HG03159 (cell line): Measurements from ENCODE around the gene SPRING1.
"Not testable (repeated sequence)": the region's sequence is repeated elsewhere in the genome, so short reads cannot be mapped to it uniquely, and the experiment has no call there.

ENCODE experiments used
- ATAC-seq: cut with Tn5 transposase; IDR thresholded peaks from one replicate; pipeline ENCODE4 v1.9.1; 2021; ENCODE audit warnings: mild to moderate bottlenecking, moderate library complexity; ENCODE audit not compliant: unreplicated experiment

SPRING1 gene

GRCh38 chr12:116742787-116743186 lies 4.9 kb upstream of the SPRING1 start:
- ATAC-seq, result not testable (repeated sequence)

- ATAC-seq, result no peak
Observed at GRCh38 chr12:116739381-116739887, 1.6 kb upstream of the SPRING1 start.

- ATAC-seq, result no peak
Observed at GRCh38 chr12:116736962-116737773, 701 bp downstream of the SPRING1 start.

- ATAC-seq, result no peak
Observed at GRCh38 chr12:116735951-116736599, 1.8 kb downstream of the SPRING1 start.

- no peak for ATAC-seq
Observed at GRCh38 chr12:116735084-116735483, 2.8 kb downstream of the SPRING1 start.

- no peak for ATAC-seq
Observed at GRCh38 chr12:116734156-116734768, 3.6 kb downstream of the SPRING1 start.

- no peak for ATAC-seq
Observed at GRCh38 chr12:116731801-116732200, 6.1 kb downstream of the SPRING1 start.

GRCh38 chr12:116727891-116728290 lies 10.0 kb downstream of the SPRING1 start:
- ATAC-seq, result no peak

- no peak for ATAC-seq
Observed at GRCh38 chr12:116727261-116727660, 10.6 kb downstream of the SPRING1 start.

- no peak for ATAC-seq
Observed at GRCh38 chr12:116726694-116727093, 11.2 kb downstream of the SPRING1 start.

GRCh38 chr12:116722245-116722644 lies 15.6 kb downstream of the SPRING1 start:
- no peak for ATAC-seq

GRCh38 chr12:116719731-116720528 lies 17.9 kb downstream of the SPRING1 start:
- no peak for ATAC-seq

GRCh38 chr12:116718655-116719454 lies 19.0 kb downstream of the SPRING1 start:
- ATAC-seq, result no peak

GRCh38 chr12:116717466-116718437 lies 20.1 kb downstream of the SPRING1 start:
- no peak for ATAC-seq

- ATAC-seq, result no peak
Observed at GRCh38 chr12:116714175-116714574, 23.7 kb downstream of the SPRING1 start.

GRCh38 chr12:116713527-116713926 lies 24.3 kb downstream of the SPRING1 start:
- ATAC-seq, result no peak

- no peak for ATAC-seq
Observed at GRCh38 chr12:116712458-116713303, 25.2 kb downstream of the SPRING1 start.
